PFSK-1 (cell line): ENCODE data around the gene CEACAM21.

Experiments used
- FOXP2 ChIP-seq: optimal IDR thresholded peaks from 2 replicates; pipeline ENCODE3; 2011; ENCODE audit warnings: borderline replicate concordance, control low read depth, inconsistent platforms; ENCODE audit not compliant: insufficient read depth; ENCODE audit errors: extremely low read length, extremely low read depth
- POLR2AphosphoS5 ChIP-seq: IDR thresholded peaks from 2 replicates; pipeline ENCODE4 v1.6.1; 2012; ENCODE audit warnings: low read depth, mild to moderate bottlenecking, control low read depth, low read length, moderate library complexity
- REST ChIP-seq, 2 experiments: IDR thresholded peaks; 2 replicates each; pipeline versions ENCODE4 v1.6.1 to v1.8.0; 2011 to 2012; ENCODE audit warnings: low read depth in 2 of 2, low read length in 2 of 2, control low read depth in 1 of 2, inconsistent platforms in 1 of 2, mild to moderate bottlenecking in 1 of 2, moderate library complexity in 1 of 2; ENCODE audit not compliant: insufficient read depth in 1 of 2
- SIN3A ChIP-seq: IDR thresholded peaks from 2 replicates; pipeline ENCODE4 v1.6.1; 2012; ENCODE audit warnings: mild to moderate bottlenecking, low read length, moderate library complexity, borderline replicate concordance; ENCODE audit not compliant: insufficient read depth
- TAF1 ChIP-seq: IDR thresholded peaks from 2 replicates; pipeline ENCODE4 v1.6.1; 2012; ENCODE audit warnings: low read length, control low read depth, borderline replicate concordance; ENCODE audit not compliant: insufficient read depth

CEACAM21 gene

GRCh38 chr19:41584931-41585330, 9.0 kb downstream of the CEACAM21 start:
- TF ChIP-seq POLR2AphosphoS5 (no peak), REST (IDR thresholded peaks at IDR 0.05; ENCODE audit: insufficient read depth in 1 of 2, low read depth in 2 of 2, low read length in 2 of 2) (no peak), SIN3A (no peak), TAF1 (no peak), FOXP2 (no peak)

GRCh38 chr19:41586064-41586463, 10.1 kb downstream of the CEACAM21 start:
- TF ChIP-seq SIN3A, result no peak
- no peak for TF ChIP-seq FOXP2
- TF ChIP-seq POLR2AphosphoS5, result no peak
- TF ChIP-seq TAF1, result no peak
- no peak for TF ChIP-seq REST (IDR thresholded peaks at IDR 0.05; ENCODE audit: insufficient read depth in 1 of 2, low read depth in 2 of 2, low read length in 2 of 2)

GRCh38 chr19:41587101-41587837, 11.3 kb downstream of the CEACAM21 start:
- TF ChIP-seq SIN3A, result no peak
- TF ChIP-seq TAF1, result no peak
- TF ChIP-seq FOXP2, result no peak
- no peak for TF ChIP-seq REST (IDR thresholded peaks at IDR 0.05; ENCODE audit: insufficient read depth in 1 of 2, low read depth in 2 of 2, low read length in 2 of 2)
- no peak for TF ChIP-seq POLR2AphosphoS5

GRCh38 chr19:41587838-41588210, 11.9 kb downstream of the CEACAM21 start:
- TF ChIP-seq SIN3A, result no peak
- TF ChIP-seq FOXP2, result no peak
- no peak for TF ChIP-seq REST (IDR thresholded peaks at IDR 0.05; ENCODE audit: insufficient read depth in 1 of 2, low read depth in 2 of 2, low read length in 2 of 2)
- no peak for TF ChIP-seq TAF1
- no peak for TF ChIP-seq POLR2AphosphoS5
